HG03108 (cell line): Measurements from ENCODE around the gene UBASH3B.
"Not testable (repeated sequence)": the region's sequence is repeated elsewhere in the genome, so short reads cannot be mapped to it uniquely, and the experiment has no call there.

Experiments
- ATAC-seq: cut with Tn5 transposase; IDR thresholded peaks from one replicate; pipeline ENCODE4 v1.9.1; 2021; ENCODE audit warnings: moderate library complexity; ENCODE audit not compliant: unreplicated experiment

UBASH3B gene

DNA sequence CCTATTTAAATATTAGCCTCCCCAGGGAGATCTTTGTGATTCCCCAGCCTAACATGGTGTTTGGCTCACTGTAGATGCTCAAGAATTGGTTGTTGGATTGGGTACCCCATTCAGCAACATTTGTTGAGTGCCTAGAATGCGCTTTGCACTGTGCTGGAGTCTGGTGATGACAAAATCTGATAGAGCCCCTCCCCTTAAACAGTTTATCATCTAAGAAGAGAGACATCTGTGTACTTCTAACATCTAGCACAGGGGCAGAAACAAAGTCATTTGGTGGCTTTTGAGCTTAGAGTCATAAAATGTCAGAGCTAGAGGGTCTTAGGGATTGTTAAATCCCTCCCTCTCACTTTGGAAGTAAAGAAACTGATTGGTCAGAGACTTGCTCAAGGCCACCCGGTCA lies 73.0 kb downstream of the UBASH3B start:
- no peak for ATAC-seq

DNA sequence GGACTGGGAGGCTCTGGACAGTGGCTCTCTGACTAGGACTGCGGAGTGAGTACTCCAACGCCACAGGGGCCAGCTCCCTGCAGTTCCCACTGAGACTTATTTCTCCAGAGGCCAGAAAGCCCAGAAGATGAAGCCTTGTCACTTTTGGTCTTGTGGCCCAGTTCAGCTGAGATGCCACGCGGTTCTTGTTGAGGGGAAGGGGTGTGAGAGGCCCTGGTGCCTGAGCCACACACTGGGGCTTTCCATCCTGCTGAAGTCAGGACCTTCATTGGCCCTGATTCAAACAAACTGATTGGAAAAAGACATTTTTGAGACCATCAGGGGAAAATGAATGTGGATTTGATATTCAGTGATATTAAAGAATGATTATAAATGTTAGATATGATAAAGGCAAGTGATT lies 73.6 kb downstream of the UBASH3B start:
- no peak for ATAC-seq

DNA sequence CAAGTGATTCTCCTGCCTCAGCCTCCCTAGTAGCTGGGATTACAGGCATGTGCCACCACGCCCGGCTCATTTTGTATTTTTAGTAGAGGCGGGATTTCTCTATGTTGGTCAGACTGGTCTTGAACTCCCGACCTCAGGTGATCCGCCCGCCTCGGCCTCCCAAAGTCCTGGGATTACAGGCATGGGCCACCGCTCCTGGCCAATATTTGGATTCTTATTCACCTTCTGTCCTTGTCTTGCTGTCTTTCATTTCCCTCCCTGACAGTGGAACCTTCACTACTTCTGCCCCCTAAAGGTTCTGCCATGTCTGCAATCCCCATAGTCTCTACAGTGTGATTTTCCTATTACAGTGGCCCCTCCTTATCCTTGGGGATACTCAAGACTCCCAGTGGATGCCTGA lies 75.2 kb downstream of the UBASH3B start:
- ATAC-seq = not testable (repeated sequence)

DNA sequence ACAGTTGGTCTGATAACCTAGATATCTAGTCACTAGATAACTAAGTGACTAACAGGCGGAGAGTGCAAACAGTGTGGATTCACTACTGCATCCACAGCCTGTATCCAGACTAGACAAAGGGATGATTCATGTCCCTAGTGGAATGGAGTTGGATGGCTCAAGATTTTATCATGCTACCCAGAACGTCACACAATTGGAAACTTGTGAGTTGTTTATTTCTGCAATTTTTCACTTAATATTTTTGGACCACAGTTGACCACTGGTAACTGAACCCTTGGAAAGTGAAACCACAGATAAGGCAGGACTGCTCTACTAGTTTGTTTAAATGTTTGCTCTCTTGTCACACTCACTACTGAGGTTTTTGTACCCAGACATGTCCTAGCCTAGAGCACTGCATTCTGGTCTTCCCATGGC lies 76.0 kb downstream of the UBASH3B start:
- no peak for ATAC-seq

DNA sequence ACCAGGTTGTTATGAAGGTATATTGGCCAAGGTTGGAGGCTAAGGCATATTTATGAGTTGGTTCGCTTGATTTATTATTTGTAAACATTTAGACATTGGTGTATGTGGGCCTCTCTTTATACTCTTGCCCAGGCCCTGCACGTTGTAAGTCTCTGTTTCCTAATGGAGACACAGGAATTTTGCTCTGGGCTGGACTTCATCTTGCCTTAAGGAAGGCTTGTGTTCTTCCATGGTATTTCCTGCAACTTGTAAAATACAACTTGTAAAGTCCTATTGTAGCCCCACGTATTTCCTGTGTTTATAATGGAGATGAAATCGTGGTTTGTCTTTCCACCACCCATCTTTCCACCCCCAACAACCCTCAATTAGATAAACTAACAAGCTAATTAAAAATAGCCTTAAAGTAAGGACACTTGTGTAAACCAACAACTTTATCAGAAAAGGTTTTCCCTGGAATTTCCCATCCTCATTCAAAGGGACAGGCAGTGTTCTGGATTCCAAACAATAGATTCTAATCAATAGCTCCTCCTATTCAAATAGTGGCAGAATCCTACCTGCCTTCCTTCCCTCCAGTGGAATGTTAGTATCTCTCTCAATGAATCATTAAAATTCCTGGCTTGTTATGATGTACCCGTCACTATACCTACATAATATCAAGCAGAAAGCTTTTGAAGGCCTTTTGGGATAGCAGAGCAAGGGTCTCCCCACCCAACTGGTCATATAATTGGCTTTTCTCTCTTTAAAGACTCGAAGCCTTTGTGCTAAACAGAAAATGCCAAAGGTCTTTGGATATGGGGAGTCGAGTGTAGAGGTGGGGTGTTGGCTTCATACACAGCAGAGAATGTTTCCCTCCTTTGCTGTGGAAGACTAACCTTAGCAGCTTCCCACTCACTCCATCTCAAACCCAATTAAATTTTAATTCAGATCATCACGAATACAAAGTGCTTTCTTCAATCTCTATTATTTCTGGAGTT lies 77.1 kb downstream of the UBASH3B start:
- no peak for ATAC-seq

DNA sequence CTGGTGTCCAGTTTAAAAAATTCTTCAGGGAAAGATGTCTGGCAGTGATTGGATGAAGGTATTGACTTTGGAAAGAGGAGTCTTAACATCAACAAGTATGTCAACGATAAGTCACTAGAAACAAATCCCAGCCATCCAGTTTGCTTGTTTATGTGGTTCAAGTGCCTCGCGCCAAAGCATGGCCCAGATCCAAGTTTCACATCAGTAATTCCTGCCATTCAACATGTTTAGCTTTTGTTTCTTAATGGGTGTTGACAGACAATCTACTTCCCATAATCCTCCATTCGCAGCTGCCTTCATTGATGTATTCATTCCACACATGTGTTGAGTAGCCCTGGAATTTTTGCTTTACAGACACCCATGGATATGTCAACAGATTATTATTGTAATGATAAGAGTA lies 77.8 kb downstream of the UBASH3B start:
- no peak for ATAC-seq

DNA sequence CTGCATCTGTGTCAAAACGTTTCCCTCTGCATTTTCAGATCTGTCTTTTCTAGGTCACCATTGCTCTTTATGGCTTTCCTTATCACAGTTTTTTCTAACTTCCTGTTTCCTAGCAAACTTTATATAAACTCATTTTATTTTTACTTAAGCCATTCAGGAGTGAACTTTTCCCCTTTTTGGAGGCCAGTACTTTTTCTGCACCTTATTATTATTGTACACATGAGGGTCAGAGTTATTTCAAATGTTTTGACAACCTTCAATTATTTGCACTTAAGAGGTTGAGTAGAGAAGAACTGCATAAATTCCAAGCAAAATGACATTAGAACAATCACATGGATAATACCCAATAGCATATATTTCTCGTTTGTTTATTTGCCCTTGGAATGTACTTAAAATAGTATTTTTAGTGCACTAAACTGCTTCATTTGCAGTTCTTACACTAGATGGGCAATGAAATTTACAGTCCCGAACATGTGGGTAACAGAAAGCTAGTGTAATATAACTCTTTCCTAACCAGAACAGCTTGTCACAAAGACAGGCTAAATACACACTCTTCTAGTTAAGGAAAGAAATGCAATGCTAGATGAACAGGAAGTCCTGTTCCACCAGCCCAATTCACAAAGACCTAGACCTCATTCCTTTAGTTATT lies 79.5 kb downstream of the UBASH3B start:
- no peak for ATAC-seq

DNA sequence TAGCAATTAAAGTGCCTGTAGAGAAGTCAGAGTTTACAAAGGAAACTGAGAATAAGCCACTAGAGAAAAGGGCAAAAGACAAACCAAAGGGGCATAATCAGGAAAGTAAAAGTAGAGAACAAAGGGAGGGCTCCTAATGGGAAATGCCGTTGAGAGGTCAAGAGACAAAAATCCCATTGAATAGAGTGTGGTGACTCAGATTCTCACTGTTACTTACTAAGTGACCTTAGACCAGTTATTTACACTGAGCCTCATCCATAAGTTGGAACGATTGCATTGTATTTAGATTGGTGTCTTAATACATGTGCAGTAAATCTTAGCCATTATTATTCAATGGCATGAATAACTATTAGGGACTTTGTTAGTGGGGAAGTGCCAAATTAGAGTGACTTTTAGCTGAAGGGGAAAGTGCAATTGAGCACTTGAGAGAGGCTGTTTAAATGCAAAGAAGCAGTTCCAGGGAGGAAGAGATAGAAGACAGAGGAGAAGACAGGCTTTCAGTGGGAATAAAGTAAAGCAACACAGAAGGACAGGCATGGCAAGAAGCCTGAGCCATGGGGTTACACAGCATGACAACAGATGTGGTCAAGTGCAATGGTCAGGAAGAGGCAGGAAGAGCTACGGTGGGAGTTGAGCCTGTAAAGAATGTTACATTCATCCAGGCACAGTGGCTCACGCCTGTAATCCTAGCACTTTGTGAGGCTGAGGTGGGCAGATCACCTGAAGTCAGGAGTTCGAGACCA lies 82.6 kb downstream of the UBASH3B start:
- ATAC-seq = no peak

DNA sequence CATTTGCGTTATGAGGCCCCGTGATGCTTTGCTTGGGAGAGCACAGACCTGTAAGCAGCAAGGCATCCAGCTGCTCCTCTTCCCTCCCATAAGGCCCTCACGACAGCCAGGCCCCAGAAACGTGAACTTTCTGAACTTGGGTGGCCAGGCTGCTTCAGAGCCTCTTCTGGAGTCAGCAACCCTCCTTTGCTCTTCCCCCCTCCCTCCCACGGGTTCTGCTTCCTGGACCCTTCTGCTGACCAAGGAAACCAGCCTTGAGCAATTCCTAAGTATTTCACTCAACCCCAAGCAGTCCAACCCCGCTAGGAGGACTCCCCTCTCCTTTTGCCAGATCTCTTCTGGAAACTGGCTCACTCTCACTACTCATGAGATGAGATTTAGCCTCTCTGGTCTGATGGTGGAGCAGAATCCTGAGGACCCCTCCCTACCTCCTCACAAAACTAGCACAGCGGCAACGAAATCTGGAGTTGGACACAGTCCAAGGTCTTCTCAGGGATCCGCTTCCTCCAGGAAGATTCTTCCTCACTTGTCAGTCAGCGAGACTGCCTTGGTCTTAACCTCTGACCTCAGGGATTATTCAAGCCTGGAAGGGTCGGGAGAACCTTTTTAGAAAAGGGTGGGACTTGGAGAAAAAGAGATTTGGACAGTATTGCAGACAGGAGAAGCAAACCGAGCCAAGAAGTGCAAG lies 86.2 kb downstream of the UBASH3B start:
- no peak for ATAC-seq

DNA sequence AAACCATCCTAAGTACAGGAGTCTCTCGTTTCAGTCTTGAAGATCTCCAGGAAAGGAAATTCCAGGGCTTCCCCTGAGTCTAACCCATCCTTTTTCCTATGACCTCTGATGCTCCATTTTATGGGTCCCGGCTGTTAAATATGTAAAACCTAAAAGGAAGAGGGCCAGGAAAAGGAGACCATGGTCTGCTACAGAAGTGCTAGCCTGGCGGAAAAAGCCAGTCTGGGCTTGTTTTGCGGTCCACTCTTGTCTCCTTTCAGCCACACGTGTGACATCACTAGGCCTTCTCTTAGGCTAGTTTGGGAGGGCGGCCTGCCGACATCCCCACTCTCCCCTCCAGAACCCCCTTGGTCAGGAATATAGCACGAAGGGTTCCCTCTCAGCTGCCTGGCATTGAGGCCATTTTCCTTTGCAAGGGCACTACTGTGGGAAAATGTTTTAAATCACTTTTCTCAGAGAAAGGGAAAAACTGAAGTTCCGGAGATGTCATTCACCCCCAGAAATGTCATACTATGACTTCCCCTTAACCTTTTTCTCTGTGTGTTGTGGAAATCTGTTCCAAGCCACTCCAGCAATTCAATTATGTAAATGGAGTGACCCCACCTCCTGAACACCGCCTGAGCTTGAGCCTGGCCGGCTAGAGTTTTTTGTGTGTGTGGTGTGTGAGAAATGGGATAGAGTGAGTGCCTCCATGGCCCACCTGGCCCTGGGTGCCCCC lies 86.9 kb downstream of the UBASH3B start:
- no peak for ATAC-seq

DNA sequence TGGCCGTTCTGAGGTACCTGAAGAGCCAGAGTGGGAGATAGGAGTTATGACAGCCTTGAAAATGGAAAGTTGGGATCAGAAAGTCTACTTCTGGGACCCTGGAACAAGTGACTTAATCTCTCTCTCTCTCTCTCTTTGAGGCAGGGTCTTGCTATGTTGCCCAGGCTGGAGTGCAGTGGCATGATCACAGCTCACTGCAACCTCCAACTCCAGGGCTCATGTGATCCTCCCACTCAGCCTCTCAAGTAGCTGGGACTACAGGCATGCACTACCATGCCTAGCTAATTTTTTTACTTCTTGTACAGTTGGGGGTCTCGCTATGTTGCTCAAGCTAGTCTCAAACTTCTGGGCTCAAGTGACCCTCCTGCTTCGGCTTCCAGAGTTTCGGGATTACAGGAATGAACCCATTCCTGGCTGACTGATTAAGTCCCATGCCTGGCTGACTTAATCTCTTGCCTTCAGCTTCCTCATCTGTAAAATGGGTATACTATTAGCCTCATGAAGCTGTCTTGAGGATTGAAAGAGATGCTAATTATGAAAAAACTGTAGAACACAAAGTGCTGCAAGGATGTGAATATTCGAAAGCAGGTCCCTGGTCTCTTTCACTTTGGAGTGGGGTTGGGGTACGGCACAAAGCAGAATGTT lies 87.7 kb downstream of the UBASH3B start:
- no peak for ATAC-seq

DNA sequence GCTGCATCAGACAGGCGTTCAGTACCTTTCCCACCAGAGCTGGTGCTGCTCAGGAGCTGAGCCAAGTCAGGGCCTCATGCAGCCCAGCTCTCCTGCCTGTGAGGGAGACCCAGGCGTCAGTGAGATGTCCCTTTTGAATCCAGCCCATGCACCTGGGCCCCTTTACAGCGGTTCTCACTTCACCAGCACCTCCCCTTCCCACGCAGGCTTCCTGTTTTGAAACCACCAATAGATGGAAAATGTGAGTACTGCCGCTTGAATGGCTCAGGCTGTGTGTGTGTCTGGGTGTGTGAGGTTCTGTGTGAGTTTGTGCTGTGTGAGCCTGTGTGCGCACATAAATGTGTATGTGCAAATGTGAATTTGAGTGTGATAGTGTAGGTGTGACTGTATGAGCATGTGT lies 88.4 kb downstream of the UBASH3B start:
- ATAC-seq = peak; percentile 48

DNA sequence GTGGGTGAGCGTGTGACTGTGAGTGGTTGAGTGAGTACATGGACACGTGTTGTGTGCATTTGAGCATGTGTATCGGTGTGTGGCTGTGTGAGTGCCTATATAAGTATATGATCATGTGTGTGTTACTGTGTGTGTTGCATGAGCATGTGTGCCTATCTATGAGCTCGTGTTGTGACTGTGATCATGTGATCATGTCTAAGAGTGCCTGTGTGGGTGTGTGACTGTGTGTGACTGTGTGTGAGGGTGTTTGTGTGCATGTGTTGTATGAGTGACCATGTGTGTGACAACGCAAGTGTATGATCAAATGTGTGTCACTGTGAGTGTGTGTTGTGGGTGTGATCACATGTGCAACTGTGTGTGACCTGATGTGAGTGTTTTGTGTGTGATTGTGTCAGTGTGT lies 88.8 kb downstream of the UBASH3B start:
- no peak for ATAC-seq

DNA sequence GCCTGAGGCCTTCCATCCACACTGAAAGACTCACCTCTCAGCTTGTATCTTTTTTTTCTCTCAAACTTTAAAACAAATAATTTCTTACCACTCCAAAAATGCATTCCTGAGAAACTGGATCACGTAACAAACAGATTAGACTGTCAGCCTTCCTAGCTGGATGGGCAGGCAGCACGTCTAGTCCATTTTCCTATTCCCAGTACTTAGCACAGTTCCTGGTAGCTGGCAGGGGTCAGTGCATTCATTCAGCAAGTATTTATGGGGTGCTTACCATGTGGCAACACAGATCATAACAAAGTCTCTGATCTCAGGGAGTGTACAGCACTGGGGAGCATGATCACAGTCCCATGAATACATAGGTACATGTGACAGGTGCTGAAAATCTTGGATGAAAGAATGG lies 89.6 kb downstream of the UBASH3B start:
- ATAC-seq = no peak

DNA sequence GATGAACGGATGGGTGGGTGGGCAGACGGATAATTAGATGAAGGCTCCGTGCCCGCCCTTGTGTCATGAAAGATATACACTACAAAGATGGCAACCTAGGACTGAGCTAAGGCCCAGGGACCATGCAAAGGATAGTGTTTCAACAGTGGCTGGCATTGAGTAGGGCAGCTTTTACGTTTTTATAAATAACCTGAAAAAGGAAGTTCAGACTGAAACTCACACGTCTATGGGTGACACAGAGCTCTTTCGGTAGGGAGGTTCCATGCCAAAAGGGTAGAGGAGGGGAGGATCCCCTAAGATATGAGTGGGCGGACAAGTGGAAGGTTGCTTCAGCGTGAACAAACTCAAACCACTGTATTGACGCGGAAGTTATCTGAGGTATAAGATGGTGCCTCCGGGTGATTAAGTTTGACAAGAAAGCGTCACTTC lies 90.5 kb downstream of the UBASH3B start:
- ATAC-seq = peak; percentile 76

DNA sequence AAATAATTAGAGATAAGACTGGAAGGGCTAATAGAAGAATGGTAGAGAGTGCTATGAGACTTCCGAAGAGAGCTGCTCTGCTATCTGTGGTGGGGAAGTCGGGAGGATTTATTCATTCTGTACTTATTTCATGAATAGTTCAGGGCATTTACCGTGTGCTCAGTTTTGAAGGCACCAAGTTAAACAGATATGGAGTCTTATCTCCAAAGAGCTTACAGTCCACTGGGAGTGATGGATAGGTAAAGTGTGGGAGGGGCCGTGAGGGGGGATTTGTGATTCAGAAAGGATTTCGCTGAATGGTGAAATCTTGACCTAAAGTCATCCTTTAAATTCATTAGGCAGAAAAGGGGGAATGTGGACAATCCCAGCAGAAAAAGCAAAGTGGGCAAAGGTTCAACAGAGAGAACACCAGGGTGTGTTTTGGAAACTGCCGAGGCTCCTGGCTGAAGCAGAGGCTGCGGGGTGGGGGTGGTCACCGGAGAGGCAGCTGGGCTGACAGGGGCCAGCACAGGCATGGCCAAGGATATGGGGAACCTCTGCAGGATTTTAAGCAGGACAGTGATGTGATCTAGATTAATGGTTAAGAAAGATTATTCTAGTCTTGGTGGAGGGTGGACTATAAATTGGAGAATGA lies 91.2 kb downstream of the UBASH3B start:
- ATAC-seq = no peak

DNA sequence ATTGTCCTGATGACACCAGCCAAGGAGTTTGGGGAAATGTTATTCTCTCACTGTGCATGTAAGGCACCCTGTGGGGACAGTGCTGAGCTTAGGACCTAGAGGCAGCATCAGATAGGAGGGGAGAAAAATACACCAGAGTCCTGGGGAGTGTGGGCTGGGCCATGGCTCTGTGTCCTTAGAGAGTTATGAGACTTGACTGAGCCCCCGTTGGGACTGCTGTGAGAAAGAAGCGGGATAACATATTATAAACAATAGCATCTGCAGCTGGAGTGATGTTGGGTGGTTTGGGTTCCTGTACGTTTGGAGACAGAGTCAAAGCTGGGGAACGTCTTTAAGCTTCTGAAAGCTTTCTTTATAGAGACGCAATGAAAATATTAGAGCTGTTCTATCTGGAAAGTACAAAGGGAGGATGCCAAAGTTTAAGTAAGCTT lies 91.8 kb downstream of the UBASH3B start:
- no peak for ATAC-seq

DNA sequence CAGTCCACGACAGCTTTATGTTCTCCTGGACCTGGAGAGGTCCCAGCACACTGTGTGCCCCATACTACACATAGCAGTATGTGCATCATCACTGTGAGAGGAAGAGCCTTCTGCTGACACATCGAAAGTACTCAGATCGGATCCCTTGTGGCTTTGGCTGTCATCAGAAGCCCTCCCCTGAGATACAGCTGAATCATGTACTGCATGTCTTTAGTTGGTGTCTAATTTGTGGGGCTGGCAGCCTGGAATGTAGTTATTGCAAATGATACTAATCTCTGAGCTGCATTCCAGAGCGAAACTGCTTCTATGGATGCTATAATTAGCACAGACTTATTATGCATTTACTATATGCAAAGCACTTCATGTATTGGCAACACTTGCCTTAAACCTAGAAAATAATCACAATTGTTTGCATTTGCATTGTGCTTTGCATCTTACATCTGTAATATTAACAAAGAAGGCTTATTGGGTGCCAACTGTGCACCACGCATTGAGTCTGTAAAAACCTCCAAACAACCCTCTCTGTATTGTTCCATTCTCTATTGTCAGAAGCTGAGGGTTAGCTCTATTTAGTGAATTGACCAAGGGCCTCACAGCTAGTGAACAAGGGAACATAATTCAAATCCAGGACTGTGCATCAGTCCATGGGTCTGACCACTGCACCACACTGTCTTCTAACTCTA lies 93.6 kb downstream of the UBASH3B start:
- peak; percentile 86 for ATAC-seq

DNA sequence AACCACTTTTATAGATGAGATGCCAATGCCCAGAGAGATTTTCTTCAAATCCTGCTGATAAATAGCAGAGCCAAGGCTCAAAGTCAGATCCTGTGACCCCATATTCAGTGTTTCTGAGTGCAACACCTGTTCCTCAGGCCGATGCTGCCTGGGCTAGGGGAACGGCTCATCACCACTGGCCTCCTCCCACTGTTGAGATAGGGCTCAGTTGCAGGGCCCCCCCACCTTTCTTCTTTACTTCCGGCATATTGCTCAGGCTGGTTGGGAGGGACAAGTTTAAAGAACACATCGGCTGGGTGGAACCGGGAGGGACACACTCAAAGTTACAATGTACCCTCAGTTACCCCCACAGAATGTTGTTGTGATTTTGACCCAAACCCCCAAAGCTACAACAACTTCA lies 94.5 kb downstream of the UBASH3B start:
- no peak for ATAC-seq
